GM12891 (cell line): ENCODE data around the gene MAP2K5.

Experiments used
- PAX5 ChIP-seq: IDR thresholded peaks from 2 replicates; pipeline ENCODE4 v1.6.1; 2011; ENCODE audit warnings: low read length, moderate library complexity, mild to moderate bottlenecking; ENCODE audit not compliant: insufficient read depth, severe bottlenecking
- POLR2A ChIP-seq: IDR thresholded peaks from 2 replicates; pipeline ENCODE4 v1.6.1; 2011; ENCODE audit warnings: low read depth, low read length, control low read depth
- POLR2AphosphoS5 ChIP-seq: IDR thresholded peaks from 2 replicates; pipeline ENCODE4 v1.6.1; 2011; ENCODE audit warnings: low read depth, low read length, control low read depth
- POU2F2 ChIP-seq: IDR thresholded peaks from 2 replicates; pipeline ENCODE4 v1.6.1; 2011; ENCODE audit warnings: low read depth, mild to moderate bottlenecking, control low read depth, low read length, moderate library complexity
- SPI1 ChIP-seq: IDR thresholded peaks from 2 replicates; pipeline ENCODE4 v1.6.1; 2011; ENCODE audit warnings: low read depth, low read length, control low read depth
- TAF1 ChIP-seq: IDR thresholded peaks from 2 replicates; pipeline ENCODE4 v1.6.1; 2011; ENCODE audit warnings: low read depth, low read length, control low read depth

GRCh38 chr15:67769497-67770357, 227.2 kb downstream of the MAP2K5 start:
- TF ChIP-seq TAF1 (no peak), POLR2A (no peak), POLR2AphosphoS5 (no peak), SPI1 (no peak), PAX5 (no peak), POU2F2 (no peak)
